Panc1 (cell line): ENCODE results near the gene SNHG17. TPM values are rescaled to one million over a fixed set of nuclear protein-coding genes. Genes with fewer than 3 reads are reported as not detected.

Source experiments
- ATAC-seq: fragments of 200-7000 bp; cut with Tn5 transposase; 2 replicates; pipeline ENCODE4 v1.9.1; 2020; ENCODE audit warnings: mild to moderate bottlenecking, moderate library complexity
- BruUV-seq: library from RNA; stranded (reverse); fragments of 400-500 nt; replicated peaks from 2 replicates; lab custom pipeline; 2021; lab: Mats Ljungman, UMichigan
- CTCF ChIA-PET: fragments of 300-600 bp; sonication (Branson Sonifier 250); formaldehyde crosslinking; loops from one replicate; lab custom pipeline; 2022; ENCODE audit warnings: antibody characterized with exemption; lab: Charles Lee
- POLR2A ChIA-PET: fragments of 300-600 bp; sonication (Branson Sonifier 250); formaldehyde crosslinking; loops from one replicate; lab custom pipeline; 2022; ENCODE audit warnings: antibody characterized with exemption; lab: Charles Lee
- DNase-seq: peaks from one replicate; pipeline ENCODE4 v3.0.0-alpha.2; 2010; ENCODE audit warnings: low read depth, low spot score
- H3K27ac ChIP-seq: 2 replicates; pipeline ENCODE4 v1.5.1; 2011; ENCODE audit warnings: mild to moderate bottlenecking, low read length, inconsistent platforms
- H3K27me3 ChIP-seq: fragments of 200-500 bp; sonication (Bioruptor generic); 2 replicates; pipeline ENCODE4 v1.6.0; 2014; ENCODE audit warnings: low read length, inconsistent platforms; ENCODE audit not compliant: control insufficient read depth, insufficient read depth
- H3K36me3 ChIP-seq: fragments of 200-500 bp; sonication (Bioruptor generic); 2 replicates; pipeline ENCODE4 v1.5.1; 2014; ENCODE audit warnings: inconsistent platforms, mild to moderate bottlenecking, low read length, moderate library complexity; ENCODE audit not compliant: control insufficient read depth, insufficient read depth
- H3K4me1 ChIP-seq: 2 replicates; pipeline ENCODE4 v1.5.1; 2011; ENCODE audit warnings: inconsistent platforms, mild to moderate bottlenecking, low read length, moderate library complexity; ENCODE audit not compliant: control insufficient read depth, insufficient read depth
- H3K4me3 ChIP-seq, 2 experiments: 2 replicates each; pipeline ENCODE4 v1.5.1; 2011 to 2012; ENCODE audit warnings: low read depth in 2 of 2, low read length in 2 of 2, mild to moderate bottlenecking in 2 of 2, inconsistent platforms in 1 of 2, moderate library complexity in 1 of 2
- H3K9me3 ChIP-seq: fragments of 200-500 bp; sonication (Bioruptor generic); 2 replicates; pipeline ENCODE4 v1.5.1; 2014; ENCODE audit warnings: low read depth, mild to moderate bottlenecking, inconsistent platforms, low read length, moderate library complexity; ENCODE audit not compliant: control insufficient read depth, insufficient read depth
- POLR2AphosphoS5 ChIP-seq: IDR thresholded peaks from 2 replicates; pipeline ENCODE4 v1.6.1; 2012; ENCODE audit warnings: mild to moderate bottlenecking, low read depth, low read length, moderate library complexity
- SIN3A ChIP-seq: IDR thresholded peaks from 2 replicates; pipeline ENCODE4 v1.6.1; 2012; ENCODE audit warnings: low read depth, mild to moderate bottlenecking, low read length, moderate library complexity, borderline replicate concordance; ENCODE audit not compliant: insufficient read depth
- TCF7L2 ChIP-seq: IDR thresholded peaks from 2 replicates; pipeline ENCODE4 v1.6.1; 2011; ENCODE audit warnings: mild to moderate bottlenecking, low read depth, low read length, inconsistent platforms
- in situ Hi-C: cut with HindIII; loops from 2 replicates; pipeline ENCODE4 v1.10.0; 2016; ENCODE audit warnings: low sequenced_read_pairs, low pct_unique_long_range_greater_than_20kb
- intact Hi-C: fragments of 100-400 bp; cut with micrococcal nuclease; formaldehyde crosslinking; loops from one replicate; pipeline ENCODE4 v1.10.0; 2022; ENCODE audit not compliant: unreplicated experiment
- total RNA-seq: library from RNA; stranded (reverse); gene quantifications from one replicate; pipeline ENCODE4 v1.2.1, GENCODE V29; 2021; ENCODE audit not compliant: unreplicated experiment
- TF ChIP-seq, protein P1 (sequence below), 2 experiments: IDR thresholded peaks; 2 replicates each; pipeline ENCODE4 v1.6.1; 2011 to 2012; ENCODE audit warnings: low read depth in 2 of 2, control low read depth in 1 of 2, low read length in 1 of 2, mild to moderate bottlenecking in 1 of 2, moderate library complexity in 1 of 2; ENCODE audit not compliant: insufficient read depth in 1 of 2
- TF ChIP-seq, protein P2 (sequence below): fragments of 450-650 bp; IDR thresholded peaks from 2 replicates; pipeline ENCODE4 v1.5.1; 2017; ENCODE audit warnings: mild to moderate bottlenecking

The SNHG17 gene
- total RNA-seq, 1 experiment from 2014 or later, result 60.1 TPM

DNA sequence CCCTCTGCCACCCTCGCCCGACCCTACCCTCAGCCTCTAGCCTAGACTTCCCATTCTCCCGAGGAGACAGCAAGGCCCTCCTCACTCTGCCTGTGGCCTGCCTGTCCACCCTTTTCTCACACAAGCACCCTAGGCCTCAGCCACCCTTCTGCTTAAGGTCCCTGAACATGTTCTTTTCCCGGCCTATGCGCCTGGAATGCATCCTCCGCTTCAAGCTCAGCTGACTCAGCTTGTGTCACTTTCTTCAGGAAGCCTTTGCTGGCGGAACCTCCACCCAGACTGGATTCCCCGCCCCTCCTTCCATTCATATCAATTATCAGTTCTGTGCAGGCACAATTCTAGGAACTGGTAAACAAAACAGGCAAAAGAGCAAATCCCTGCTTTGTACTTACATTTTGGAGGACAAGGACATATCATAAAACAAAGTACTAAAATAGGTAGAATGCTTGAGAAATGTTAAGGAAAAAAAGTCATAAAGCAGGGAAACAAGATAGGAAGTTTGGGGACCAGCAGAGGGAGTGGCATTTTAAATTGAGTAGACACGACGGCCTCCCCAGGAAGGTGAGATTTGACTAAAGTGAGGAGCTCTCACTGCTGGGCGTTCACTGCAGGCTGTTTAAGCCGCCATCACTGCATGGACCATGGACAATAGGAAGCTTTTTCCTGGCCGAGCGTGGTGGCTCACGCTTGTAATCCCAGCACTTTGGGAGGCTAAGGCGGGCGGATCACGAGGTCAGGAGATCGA, 17.9 kb upstream of the SNHG17 start:
- in situ Hi-C loops (no loop called here), intact Hi-C loops (no loop called here)
- TF ChIP-seq, protein P1, sequence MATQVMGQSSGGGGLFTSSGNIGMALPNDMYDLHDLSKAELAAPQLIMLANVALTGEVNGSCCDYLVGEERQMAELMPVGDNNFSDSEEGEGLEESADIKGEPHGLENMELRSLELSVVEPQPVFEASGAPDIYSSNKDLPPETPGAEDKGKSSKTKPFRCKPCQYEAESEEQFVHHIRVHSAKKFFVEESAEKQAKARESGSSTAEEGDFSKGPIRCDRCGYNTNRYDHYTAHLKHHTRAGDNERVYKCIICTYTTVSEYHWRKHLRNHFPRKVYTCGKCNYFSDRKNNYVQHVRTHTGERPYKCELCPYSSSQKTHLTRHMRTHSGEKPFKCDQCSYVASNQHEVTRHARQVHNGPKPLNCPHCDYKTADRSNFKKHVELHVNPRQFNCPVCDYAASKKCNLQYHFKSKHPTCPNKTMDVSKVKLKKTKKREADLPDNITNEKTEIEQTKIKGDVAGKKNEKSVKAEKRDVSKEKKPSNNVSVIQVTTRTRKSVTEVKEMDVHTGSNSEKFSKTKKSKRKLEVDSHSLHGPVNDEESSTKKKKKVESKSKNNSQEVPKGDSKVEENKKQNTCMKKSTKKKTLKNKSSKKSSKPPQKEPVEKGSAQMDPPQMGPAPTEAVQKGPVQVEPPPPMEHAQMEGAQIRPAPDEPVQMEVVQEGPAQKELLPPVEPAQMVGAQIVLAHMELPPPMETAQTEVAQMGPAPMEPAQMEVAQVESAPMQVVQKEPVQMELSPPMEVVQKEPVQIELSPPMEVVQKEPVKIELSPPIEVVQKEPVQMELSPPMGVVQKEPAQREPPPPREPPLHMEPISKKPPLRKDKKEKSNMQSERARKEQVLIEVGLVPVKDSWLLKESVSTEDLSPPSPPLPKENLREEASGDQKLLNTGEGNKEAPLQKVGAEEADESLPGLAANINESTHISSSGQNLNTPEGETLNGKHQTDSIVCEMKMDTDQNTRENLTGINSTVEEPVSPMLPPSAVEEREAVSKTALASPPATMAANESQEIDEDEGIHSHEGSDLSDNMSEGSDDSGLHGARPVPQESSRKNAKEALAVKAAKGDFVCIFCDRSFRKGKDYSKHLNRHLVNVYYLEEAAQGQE (IDR thresholded peaks at IDR 0.05; ENCODE audit: insufficient read depth in 1 of 2, low read depth in 2 of 2, low read length in 1 of 2), result no peak
- TF ChIP-seq TCF7L2, result no peak
- TF ChIP-seq SIN3A, result no peak
- TF ChIP-seq, protein P2, sequence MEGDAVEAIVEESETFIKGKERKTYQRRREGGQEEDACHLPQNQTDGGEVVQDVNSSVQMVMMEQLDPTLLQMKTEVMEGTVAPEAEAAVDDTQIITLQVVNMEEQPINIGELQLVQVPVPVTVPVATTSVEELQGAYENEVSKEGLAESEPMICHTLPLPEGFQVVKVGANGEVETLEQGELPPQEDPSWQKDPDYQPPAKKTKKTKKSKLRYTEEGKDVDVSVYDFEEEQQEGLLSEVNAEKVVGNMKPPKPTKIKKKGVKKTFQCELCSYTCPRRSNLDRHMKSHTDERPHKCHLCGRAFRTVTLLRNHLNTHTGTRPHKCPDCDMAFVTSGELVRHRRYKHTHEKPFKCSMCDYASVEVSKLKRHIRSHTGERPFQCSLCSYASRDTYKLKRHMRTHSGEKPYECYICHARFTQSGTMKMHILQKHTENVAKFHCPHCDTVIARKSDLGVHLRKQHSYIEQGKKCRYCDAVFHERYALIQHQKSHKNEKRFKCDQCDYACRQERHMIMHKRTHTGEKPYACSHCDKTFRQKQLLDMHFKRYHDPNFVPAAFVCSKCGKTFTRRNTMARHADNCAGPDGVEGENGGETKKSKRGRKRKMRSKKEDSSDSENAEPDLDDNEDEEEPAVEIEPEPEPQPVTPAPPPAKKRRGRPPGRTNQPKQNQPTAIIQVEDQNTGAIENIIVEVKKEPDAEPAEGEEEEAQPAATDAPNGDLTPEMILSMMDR, result no peak
- no peak for TF ChIP-seq POLR2AphosphoS5
- ATAC-seq, result peak; percentile 31; the same call in 1 of the 2 replicates
- DNase-seq, result no peak
- H3K27me3 ChIP-seq, result no peaks in the 10 kb centered on the region
- H3K9me3 ChIP-seq, result no peaks in the 10 kb centered on the region
- CTCF ChIA-PET, result no interaction called here
- no TSS peak for BruUV-seq
- no peak overlapping the region for H3K4me3 ChIP-seq
- no peaks in the 10 kb centered on the region for H3K36me3 ChIP-seq
- peaks cover 3% of the 10 kb centered on the region; the same call in 1 of the 2 replicates for H3K4me1 ChIP-seq
- POLR2A ChIA-PET, result no interaction called here
- H3K27ac ChIP-seq, result no peak overlapping the region

DNA sequence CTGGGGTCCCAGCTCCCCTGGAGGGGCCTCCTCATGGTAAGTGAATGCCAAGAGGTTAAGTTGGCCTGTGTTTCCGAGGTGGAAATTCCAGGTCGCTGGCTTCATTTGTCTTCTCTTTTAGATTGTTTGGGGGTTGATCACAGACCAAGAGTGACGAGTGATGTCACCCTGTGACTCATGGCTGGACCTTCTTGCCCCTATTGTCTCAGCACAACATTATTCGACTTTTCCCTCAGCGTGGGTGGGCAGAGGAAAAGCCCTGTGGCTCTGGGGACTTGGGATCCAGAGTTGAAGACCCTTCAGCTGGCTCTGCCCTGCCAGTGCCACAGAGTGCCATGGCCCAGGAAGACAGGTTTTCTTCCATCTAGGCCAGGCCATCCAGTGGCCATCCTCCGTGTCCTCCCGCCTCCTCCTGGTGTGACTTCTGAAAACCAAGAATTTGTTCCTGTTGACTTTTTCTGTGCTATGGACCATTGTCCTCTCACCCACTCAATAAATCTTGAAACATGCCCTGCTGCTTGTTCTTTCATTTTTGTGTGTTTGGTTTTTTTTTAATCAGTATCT, 15.4 kb upstream of the SNHG17 start:
- CTCF ChIA-PET, result no interaction called here
- BruUV-seq, result no TSS peak
- intact Hi-C loops, result no loop called here

DNA sequence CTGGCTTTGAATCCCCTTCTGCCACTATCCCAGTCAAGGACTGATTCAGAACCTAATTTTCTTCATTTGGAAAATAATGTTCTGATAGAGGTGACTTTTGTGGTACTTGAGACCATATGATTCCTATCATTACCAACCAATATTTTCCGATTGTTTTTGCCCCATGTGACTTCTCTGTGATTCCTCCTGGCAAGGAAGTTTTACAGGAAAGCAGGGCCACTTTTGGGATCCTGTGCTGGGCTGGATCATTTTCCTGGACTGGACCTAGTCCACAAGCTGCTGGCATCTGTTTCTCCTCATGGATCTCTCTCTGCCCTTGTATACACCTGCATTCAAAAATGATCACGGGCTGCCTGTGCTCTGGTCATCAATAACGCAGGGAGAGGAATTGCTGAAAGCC, 13.9 kb upstream of the SNHG17 start:
- in situ Hi-C loops, result no loop called here
- intact Hi-C loops, result no loop called here
- POLR2A ChIA-PET, result no interaction called here
- no peak for DNase-seq
- Histone ChIP-seq H3K27me3 (no peaks in the 10 kb centered on the region), H3K9me3 (no peaks in the 10 kb centered on the region), H3K36me3 (peaks cover 2% of the 10 kb centered on the region; the same call in 1 of the 2 replicates), H3K4me3 (no peak overlapping the region), H3K27ac (no peak overlapping the region), H3K4me1 (peaks cover 13% of the 10 kb centered on the region)
- no TSS peak for BruUV-seq
- TF ChIP-seq POLR2AphosphoS5 (no peak), TCF7L2 (no peak), SIN3A (no peak)
- TF ChIP-seq, protein P1 (IDR thresholded peaks at IDR 0.05; ENCODE audit: insufficient read depth in 1 of 2, low read depth in 2 of 2, low read length in 1 of 2), result no peak
- TF ChIP-seq, protein P2, result no peak
- CTCF ChIA-PET, result no interaction called here
- no peak for ATAC-seq

More for the DNA sequence above, 15.4 kb upstream of the SNHG17 start:
- Histone ChIP-seq H3K9me3 (no peaks in the 10 kb centered on the region), H3K4me3 (no peak overlapping the region), H3K27me3 (no peaks in the 10 kb centered on the region), H3K27ac (no peak overlapping the region), H3K36me3 (peaks cover 2% of the 10 kb centered on the region; the same call in 1 of the 2 replicates), H3K4me1 (peaks cover 13% of the 10 kb centered on the region)
- POLR2A ChIA-PET, result no interaction called here
- in situ Hi-C loops, result no loop called here
- TF ChIP-seq POLR2AphosphoS5, result no peak
- no peak for TF ChIP-seq TCF7L2
- TF ChIP-seq SIN3A, result no peak
- DNase-seq, result no peak
- ATAC-seq, result no peak
